ENCODE data around the gene NR6A1. TPM values are rescaled to one million over a fixed set of nuclear protein-coding genes. Genes with fewer than 3 reads are reported as not detected.

NR6A1 gene
- total RNA-seq, 1 experiment from 2014 or later = 164 TPM

GRCh38 chr9:124803911-124804310, 32.8 kb upstream of the NR6A1 start (continued):
- no peak for TF ChIP-seq AR (CRISPR knock-in tag; IDR thresholded peaks at IDR 0.05)

GRCh38 chr9:124802426-124802825, 31.3 kb upstream of the NR6A1 start:
- no peak for ATAC-seq

GRCh38 chr9:124801356-124801755, 30.2 kb upstream of the NR6A1 start:
- no peaks in the 10 kb centered on the region for H3K27me3 Mint-ChIP-seq (ENCODE audit: low read depth)
- H3K4me3 Mint-ChIP-seq = no peak overlapping the region
- CTCF ChIA-PET = interaction anchor here (0.5 to 4.5 kb wide), 7 partner anchors 9 to 51 kb away, joined by 3 to 32 read pairs (median 11); partner anchors contain the start of genes OLFML2A and WDR38
- 0 out of 2 replicates have a peak, but pooled peaks cover 2% of the 10 kb centered on the region for H3K4me1 Mint-ChIP-seq
- POLR2A ChIA-PET = no interaction called here
- DNase-seq (ENCODE audit: low spot score) (no peak), ATAC-seq (no peak)
- H3K9me3 Mint-ChIP-seq = no peaks in the 10 kb centered on the region
- no peak overlapping the region for H3K27ac Mint-ChIP-seq
- no peaks in the 10 kb centered on the region for H3K36me3 Mint-ChIP-seq
- TF ChIP-seq FOXK1 (CRISPR knock-in tag; IDR thresholded peaks at IDR 0.05) (no peak), HMGXB4 (CRISPR knock-in tag; IDR thresholded peaks at IDR 0.05) (no peak), ESRRA (CRISPR knock-in tag; IDR thresholded peaks at IDR 0.05; ENCODE audit: borderline replicate concordance) (no peak), NFATC4 (CRISPR knock-in tag; IDR thresholded peaks at IDR 0.05) (no peak), GABPB1 (CRISPR knock-in tag; IDR thresholded peaks at IDR 0.05) (no peak), CREB1 (CRISPR knock-in tag; IDR thresholded peaks at IDR 0.05) (no peak), ATF6 (CRISPR knock-in tag; IDR thresholded peaks at IDR 0.05) (no peak), ZNF232 (CRISPR knock-in tag; IDR thresholded peaks at IDR 0.05) (no peak)

More at GRCh38 chr9:124802426-124802825, 31.3 kb upstream of the NR6A1 start:
- no peak for TF ChIP-seq IRF2 (CRISPR knock-in tag; IDR thresholded peaks at IDR 0.05; ENCODE audit: borderline replicate concordance, low read depth)
- no peak for TF ChIP-seq ZNF396 (CRISPR knock-in tag; IDR thresholded peaks at IDR 0.05; ENCODE audit: borderline replicate concordance)
- TF ChIP-seq MAX (CRISPR knock-in tag; IDR thresholded peaks at IDR 0.05) = no peak
- no peak for TF ChIP-seq NFE2L1 (CRISPR knock-in tag; IDR thresholded peaks at IDR 0.05)
- no peak for TF ChIP-seq TP53 (CRISPR knock-in tag; IDR thresholded peaks at IDR 0.05)
- TF ChIP-seq AFF4 (CRISPR knock-in tag; IDR thresholded peaks at IDR 0.05; ENCODE audit: borderline replicate concordance) = no peak
- no peak for TF ChIP-seq MLX (CRISPR knock-in tag; IDR thresholded peaks at IDR 0.05)
- POLR2A ChIA-PET = no interaction called here
- H3K36me3 Mint-ChIP-seq = no peaks in the 10 kb centered on the region
- no peaks in the 10 kb centered on the region for H3K27me3 Mint-ChIP-seq (ENCODE audit: low read depth)
- no peaks in the 10 kb centered on the region for H3K4me1 Mint-ChIP-seq
- no peak overlapping the region for H3K4me3 Mint-ChIP-seq
- CTCF ChIA-PET = interaction anchor here (1.6 to 4.5 kb wide), 3 partner anchors 24 to 50 kb away, joined by 6 to 32 read pairs (median 17); partner anchors contain the start of genes OLFML2A and WDR38
- no peak for DNase-seq (ENCODE audit: low spot score)
- no peak overlapping the region for H3K27ac Mint-ChIP-seq
- H3K9me3 Mint-ChIP-seq = no peaks in the 10 kb centered on the region

All from WTC11 (cell line).